ENCODE measurements around the gene SLC9A9. TPM values are rescaled to one million over a fixed set of nuclear protein-coding genes. Genes with fewer than 3 reads are reported as not detected.

SLC9A9 gene
- total and polyA plus RNA-seq, 4 donors, result 3.3 to 15.0 (median 6.1) TPM

- H3K4me1 ChIP-seq (ENCODE audit: control insufficient read depth in 4 of 4, insufficient read depth in 4 of 4, low read length in 3 of 4), result no peaks in the 10 kb centered on the region
- no peak overlapping the region for H3K27ac ChIP-seq (ENCODE audit: low read depth in 1 of 2, low read length in 2 of 2)
These were observed 179.9 kb downstream of the SLC9A9 start for GRCh38 chr3:143668385-143668784.

More at GRCh38 chr3:143668385-143668784, 179.9 kb downstream of the SLC9A9 start:
- DNase-seq (ENCODE audit: low spot score), result no peak
- 87% methylated on average over 5 of the region's 5 CpGs for WGBS
- Histone ChIP-seq H3K9me3 (ENCODE audit: control insufficient read depth in 4 of 4, low read length in 3 of 4) (no peaks in the 10 kb centered on the region), H3K9ac (ENCODE audit: low read depth in 1 of 2, low read length in 2 of 2) (no peak overlapping the region), H3K27me3 (ENCODE audit: control insufficient read depth in 4 of 4, insufficient read depth in 4 of 4, low read length in 3 of 4) (no peaks in the 10 kb centered on the region), H3K4me3 (ENCODE audit: low read depth in 1 of 3, low read length in 3 of 3) (no peak overlapping the region), H3K36me3 (ENCODE audit: control insufficient read depth in 4 of 4, insufficient read depth in 3 of 4, low read depth in 1 of 4, low read length in 3 of 4) (no peaks in the 10 kb centered on the region)
- no peak for TF ChIP-seq JUND (IDR thresholded peaks at IDR 0.05)
- no peak for TF ChIP-seq RAD21 (IDR thresholded peaks at IDR 0.05)
- no peak for TF ChIP-seq FOXA2 (IDR thresholded peaks at IDR 0.05)
- TF ChIP-seq YY1 (IDR thresholded peaks at IDR 0.05), result no peak
- TF ChIP-seq SP1 (IDR thresholded peaks at IDR 0.05), result no peak
- no peak for TF ChIP-seq EGR1 (IDR thresholded peaks at IDR 0.05; ENCODE audit: low read depth in 2 of 2)
- TF ChIP-seq REST (IDR thresholded peaks at IDR 0.05), result no peak
- TF ChIP-seq TAF1 (conservative IDR thresholded peaks at IDR 0.05), result no peak
- TF ChIP-seq ZBTB33 (IDR thresholded peaks at IDR 0.05), result no peak
- TF ChIP-seq FOXA1 (IDR thresholded peaks at IDR 0.05), result no peak
- TF ChIP-seq HNF4G (IDR thresholded peaks at IDR 0.05), result no peak
- TF ChIP-seq HNF4A (conservative IDR thresholded peaks at IDR 0.05), result no peak
- no peak for TF ChIP-seq CTCF (IDR thresholded peaks at IDR 0.05; ENCODE audit: low read depth, low read length, missing input control)
- no peak for TF ChIP-seq MAX (IDR thresholded peaks at IDR 0.05)
